Neural cell (in vitro differentiated cells): ENCODE measurements around the gene TPST1.

ENCODE experiments used
- POLR2AphosphoS5 ChIP-seq: IDR thresholded peaks from 2 replicates; pipeline ENCODE4 v1.6.1; 2012
- TF ChIP-seq, protein P1 (sequence below): fragments of 450-650 bp; IDR thresholded peaks from 2 replicates; pipeline ENCODE4 v1.5.1; 2014; ENCODE audit warnings: antibody characterized with exemption, mild to moderate bottlenecking, moderate library complexity; ENCODE audit not compliant: poor library complexity, severe bottlenecking

DNA sequence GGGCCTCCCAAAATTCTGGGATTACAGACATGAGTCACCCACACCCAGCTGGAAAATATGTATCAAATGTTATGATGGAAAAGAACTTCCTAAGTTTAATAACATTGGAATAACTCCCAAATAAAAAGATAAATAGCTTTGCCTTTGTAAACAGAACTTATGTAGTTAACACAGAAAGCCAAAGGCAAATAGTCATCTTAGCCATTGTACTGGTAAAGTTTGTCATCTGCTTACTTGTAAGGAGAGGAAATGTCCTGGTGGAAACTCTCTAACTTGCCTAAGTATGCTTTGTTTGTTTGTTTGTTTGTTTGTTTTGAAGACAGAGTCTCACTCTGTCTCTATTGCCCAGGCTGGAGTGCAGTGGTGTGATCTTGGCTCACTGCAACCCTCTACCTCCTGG lies 23.8 kb upstream of the TPST1 start:
- TF ChIP-seq, protein P1, sequence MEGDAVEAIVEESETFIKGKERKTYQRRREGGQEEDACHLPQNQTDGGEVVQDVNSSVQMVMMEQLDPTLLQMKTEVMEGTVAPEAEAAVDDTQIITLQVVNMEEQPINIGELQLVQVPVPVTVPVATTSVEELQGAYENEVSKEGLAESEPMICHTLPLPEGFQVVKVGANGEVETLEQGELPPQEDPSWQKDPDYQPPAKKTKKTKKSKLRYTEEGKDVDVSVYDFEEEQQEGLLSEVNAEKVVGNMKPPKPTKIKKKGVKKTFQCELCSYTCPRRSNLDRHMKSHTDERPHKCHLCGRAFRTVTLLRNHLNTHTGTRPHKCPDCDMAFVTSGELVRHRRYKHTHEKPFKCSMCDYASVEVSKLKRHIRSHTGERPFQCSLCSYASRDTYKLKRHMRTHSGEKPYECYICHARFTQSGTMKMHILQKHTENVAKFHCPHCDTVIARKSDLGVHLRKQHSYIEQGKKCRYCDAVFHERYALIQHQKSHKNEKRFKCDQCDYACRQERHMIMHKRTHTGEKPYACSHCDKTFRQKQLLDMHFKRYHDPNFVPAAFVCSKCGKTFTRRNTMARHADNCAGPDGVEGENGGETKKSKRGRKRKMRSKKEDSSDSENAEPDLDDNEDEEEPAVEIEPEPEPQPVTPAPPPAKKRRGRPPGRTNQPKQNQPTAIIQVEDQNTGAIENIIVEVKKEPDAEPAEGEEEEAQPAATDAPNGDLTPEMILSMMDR, result no peak
- TF ChIP-seq POLR2AphosphoS5, result no peak
